GM23338 (cell line): ENCODE measurements around the gene CTRB1. TPM values are rescaled to one million over a fixed set of nuclear protein-coding genes. Genes with fewer than 3 reads are reported as not detected.

ENCODE experiments used
- ATAC-seq: fragments of 200-7000 bp; cut with Tn5 transposase; 3 replicates; pipeline ENCODE4 v1.9.1; 2020
- DNase-seq: peaks from one replicate; pipeline ENCODE4 v3.0.0-alpha.2; 2015; ENCODE audit warnings: low spot score
- H2AFZ ChIP-seq: fragments of 200-600 bp; sonication (generic); 2 replicates; pipeline ENCODE4 v1.8.0; 2016; ENCODE audit warnings: antibody characterized with exemption, mild to moderate bottlenecking, moderate library complexity
- H3F3A ChIP-seq: fragments of 200-600 bp; sonication (generic); replicated peaks from 2 replicates; pipeline ENCODE4 v1.8.0; 2017; ENCODE audit warnings: antibody characterized with exemption, mixed run types, low read depth
- H3K27ac ChIP-seq: fragments of 200-600 bp; sonication (generic); 2 replicates; pipeline ENCODE4 v1.6.1; 2016; ENCODE audit warnings: low read depth
- H3K27me3 ChIP-seq: fragments of 200-600 bp; sonication (generic); 2 replicates; pipeline ENCODE4 v1.8.0; 2016; ENCODE audit warnings: mild to moderate bottlenecking, mixed run types, moderate library complexity; ENCODE audit not compliant: insufficient read depth
- H3K36me3 ChIP-seq: fragments of 200-600 bp; sonication (generic); 2 replicates; pipeline ENCODE4 v1.8.0; 2016; ENCODE audit warnings: mild to moderate bottlenecking; ENCODE audit not compliant: insufficient read depth
- H3K4me1 ChIP-seq: fragments of 200-600 bp; sonication (generic); 2 replicates; pipeline ENCODE4 v1.8.0; 2016; ENCODE audit warnings: mild to moderate bottlenecking, moderate library complexity; ENCODE audit not compliant: insufficient read depth
- H3K4me2 ChIP-seq: fragments of 200-600 bp; sonication (generic); 2 replicates; pipeline ENCODE4 v1.7.1; 2017; ENCODE audit warnings: mixed run types
- H3K4me3 ChIP-seq: fragments of 200-600 bp; sonication (generic); 2 replicates; pipeline ENCODE4 v1.6.1; 2016; ENCODE audit warnings: mixed run types
- H3K79me2 ChIP-seq: fragments of 200-600 bp; sonication (generic); replicated peaks from 2 replicates; pipeline ENCODE4 v1.8.0; 2017; ENCODE audit warnings: mild to moderate bottlenecking; ENCODE audit not compliant: insufficient read depth
- H3K9me2 ChIP-seq: fragments of 200-600 bp; sonication (generic); 2 replicates; pipeline ENCODE4 v1.8.0; 2017; ENCODE audit not compliant: insufficient read depth
- H4K20me1 ChIP-seq: fragments of 200-600 bp; sonication (generic); replicated peaks from 2 replicates; pipeline ENCODE4 v1.8.0; 2017; ENCODE audit warnings: mild to moderate bottlenecking; ENCODE audit not compliant: insufficient read depth
- H3K27ac Mint-ChIP-seq: 2 replicates; pipeline ENCODE4 v1.8.0; 2020; ENCODE audit warnings: inconsistent platforms, mild to moderate bottlenecking, moderate library complexity, mixed read lengths
- H3K27me3 Mint-ChIP-seq: 3 replicates; pipeline ENCODE4 v1.8.0; 2022; ENCODE audit warnings: low read depth, mild to moderate bottlenecking, moderate library complexity, mixed read lengths, inconsistent platforms; ENCODE audit not compliant: insufficient read depth, poor library complexity
- H3K36me3 Mint-ChIP-seq: 3 replicates; pipeline ENCODE4 v1.8.0; 2021; ENCODE audit warnings: low read depth, mild to moderate bottlenecking, inconsistent platforms, moderate library complexity, mixed read lengths
- H3K4me1 Mint-ChIP-seq: 3 replicates; pipeline ENCODE4 v1.8.0; 2020; ENCODE audit warnings: mild to moderate bottlenecking, inconsistent platforms, mixed read lengths
- H3K4me3 Mint-ChIP-seq: 3 replicates; pipeline ENCODE4 v1.8.0; 2021; ENCODE audit warnings: moderate library complexity, mild to moderate bottlenecking, inconsistent platforms, mixed read lengths
- H3K9me3 Mint-ChIP-seq: 3 replicates; pipeline ENCODE4 v1.8.0; 2020; ENCODE audit warnings: moderate library complexity, mild to moderate bottlenecking, inconsistent platforms, mixed read lengths
- CREB1 ChIP-seq: fragments of 250-450 bp; sonication (Bioruptor Pico); IDR thresholded peaks from 2 replicates; pipeline ENCODE4 v1.5.0; 2020; ENCODE audit warnings: low read depth, mild to moderate bottlenecking, moderate library complexity
- EZH2 ChIP-seq: fragments of 200-600 bp; sonication (generic); IDR thresholded peaks from one replicate; pipeline ENCODE4 v1.8.0; 2017; ENCODE audit warnings: antibody characterized with exemption, mild to moderate bottlenecking, low read depth; ENCODE audit not compliant: unreplicated experiment
- EZH2phosphoT487 ChIP-seq: fragments of 200-600 bp; sonication (generic); IDR thresholded peaks from one replicate; pipeline ENCODE4 v1.8.1; 2018; ENCODE audit warnings: antibody characterized with exemption; ENCODE audit not compliant: unreplicated experiment
- JUNB ChIP-seq: IDR thresholded peaks from one replicate; pipeline ENCODE4 v1.6.1; 2016; ENCODE audit warnings: antibody characterized with exemption; ENCODE audit not compliant: unreplicated experiment
- NANOG ChIP-seq: IDR thresholded peaks from 2 replicates; pipeline ENCODE4 v1.6.1; 2016; ENCODE audit warnings: antibody characterized with exemption, borderline replicate concordance
- POLR2AphosphoS5 ChIP-seq: IDR thresholded peaks from 2 replicates; pipeline ENCODE4 v1.6.1; 2016; ENCODE audit warnings: antibody characterized with exemption, low read depth
- REST ChIP-seq: IDR thresholded peaks from one replicate; pipeline ENCODE4 v1.6.1; 2018; ENCODE audit warnings: antibody characterized with exemption; ENCODE audit not compliant: unreplicated experiment
- STAT1 ChIP-seq: IDR thresholded peaks from one replicate; pipeline ENCODE4 v1.6.1; 2016; ENCODE audit warnings: antibody characterized with exemption; ENCODE audit not compliant: unreplicated experiment
- ZNF114 ChIP-seq: fragments of 250-450 bp; sonication (Bioruptor Pico); IDR thresholded peaks from 2 replicates; pipeline ENCODE4 v1.5.0; 2020; ENCODE audit warnings: mild to moderate bottlenecking, moderate library complexity
- ZNF331 ChIP-seq: fragments of 250-450 bp; sonication (Bioruptor Pico); IDR thresholded peaks from 2 replicates; pipeline ENCODE4 v1.5.0; 2020; ENCODE audit warnings: low read depth, mild to moderate bottlenecking, moderate library complexity
- polyA plus RNA-seq: library from polyadenylated mRNA; unstranded; fragments of >200 nt; fragmentation: Nextera tagmentation; extraction: Ambion mirVana; gene quantifications from 2 replicates; pipeline ENCODE4 v1.2.1, GENCODE V29; 2016
- total RNA-seq: library from RNA; depleted of rRNA; stranded (reverse); fragments of >200 nt; shearing (Covaris generic); gene quantifications from 2 replicates; pipeline ENCODE4 v1.2.3, GENCODE V29; 2014
- TF ChIP-seq, protein P1 (sequence below), 2 experiments: fragments of 200-600 bp in 1 of 2; sonication (generic) in 1 of 2; conservative IDR thresholded peaks; 2 replicates each; pipeline versions ENCODE4 v1.5.1 to v1.6.1; 2016 to 2017; ENCODE audit warnings: antibody characterized with exemption in 2 of 2, low read depth in 2 of 2, mild to moderate bottlenecking in 2 of 2, moderate library complexity in 1 of 2
- TF ChIP-seq, protein P2 (sequence below): fragments of 250-450 bp; sonication (Bioruptor Pico); IDR thresholded peaks from 2 replicates; pipeline ENCODE4 v1.5.0; 2020; ENCODE audit warnings: mild to moderate bottlenecking, moderate library complexity
- TF ChIP-seq, protein P3 (sequence below): IDR thresholded peaks from 2 replicates; pipeline ENCODE4 v1.6.1; 2016; ENCODE audit warnings: antibody characterized with exemption

Gene CTRB1
- total and polyA plus RNA-seq, 2 experiments from 2014 or later, result not detected

DNA sequence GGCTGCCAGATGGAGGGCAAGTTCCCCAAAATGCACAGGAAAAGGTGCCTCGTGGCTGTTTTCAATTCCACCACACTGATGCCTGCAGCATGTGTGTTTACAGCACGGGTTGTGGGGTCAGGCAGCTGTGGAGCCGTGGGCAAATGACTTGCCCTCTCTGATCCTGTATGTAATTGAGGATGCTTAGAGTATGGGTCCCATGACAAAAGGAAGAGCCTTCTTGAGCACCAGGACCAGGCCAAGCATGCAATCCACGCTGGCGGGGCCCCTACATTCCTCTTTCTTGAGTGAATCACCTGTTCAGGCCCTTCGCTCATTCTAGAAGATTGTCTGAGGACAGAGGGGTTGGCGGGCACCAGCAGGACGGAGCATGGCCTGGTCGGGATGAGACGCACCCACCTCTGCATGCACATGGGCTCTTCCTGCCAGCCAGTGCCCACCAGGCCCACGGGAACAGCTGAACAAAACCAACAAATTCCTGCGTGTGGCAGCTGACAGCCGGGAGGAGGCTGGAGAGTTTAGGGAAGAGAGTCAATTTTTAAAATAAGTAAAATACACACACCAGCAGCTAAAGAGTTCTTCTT, 10.5 kb upstream of the CTRB1 start:
- H3K4me3 ChIP-seq, result no peak overlapping the region
- no peaks in the 10 kb centered on the region for H3F3A ChIP-seq
- no peak overlapping the region for H3K4me2 ChIP-seq
- peak overlapping the region; percentile 28; the same call in 1 of the 2 replicates for H2AFZ ChIP-seq
- no peaks in the 10 kb centered on the region for H3K27me3 ChIP-seq
- 0 out of 2 replicates have a peak, but pooled peaks cover 3% of the 10 kb centered on the region for H4K20me1 ChIP-seq
- no peak overlapping the region for H3K27ac ChIP-seq
- no peaks in the 10 kb centered on the region for H3K36me3 ChIP-seq
- no peaks in the 10 kb centered on the region for H3K9me3 Mint-ChIP-seq
- H3K9me2 ChIP-seq, result no peaks in the 10 kb centered on the region
- ATAC-seq, result no peak
- peaks cover 6% of the 10 kb centered on the region for H3K27me3 Mint-ChIP-seq
- peaks cover 12% of the 10 kb centered on the region; the same call in 2 of the 3 replicates for H3K4me1 Mint-ChIP-seq
- TF ChIP-seq POLR2AphosphoS5 (no peak), STAT1 (no peak), ZNF331 (CRISPR knock-in tag) (no peak), NANOG (no peak), REST (no peak), CREB1 (CRISPR knock-in tag) (no peak), JUNB (no peak), EZH2phosphoT487 (no peak), ZNF114 (CRISPR knock-in tag) (no peak), EZH2 (no peak)
- TF ChIP-seq, protein P1, sequence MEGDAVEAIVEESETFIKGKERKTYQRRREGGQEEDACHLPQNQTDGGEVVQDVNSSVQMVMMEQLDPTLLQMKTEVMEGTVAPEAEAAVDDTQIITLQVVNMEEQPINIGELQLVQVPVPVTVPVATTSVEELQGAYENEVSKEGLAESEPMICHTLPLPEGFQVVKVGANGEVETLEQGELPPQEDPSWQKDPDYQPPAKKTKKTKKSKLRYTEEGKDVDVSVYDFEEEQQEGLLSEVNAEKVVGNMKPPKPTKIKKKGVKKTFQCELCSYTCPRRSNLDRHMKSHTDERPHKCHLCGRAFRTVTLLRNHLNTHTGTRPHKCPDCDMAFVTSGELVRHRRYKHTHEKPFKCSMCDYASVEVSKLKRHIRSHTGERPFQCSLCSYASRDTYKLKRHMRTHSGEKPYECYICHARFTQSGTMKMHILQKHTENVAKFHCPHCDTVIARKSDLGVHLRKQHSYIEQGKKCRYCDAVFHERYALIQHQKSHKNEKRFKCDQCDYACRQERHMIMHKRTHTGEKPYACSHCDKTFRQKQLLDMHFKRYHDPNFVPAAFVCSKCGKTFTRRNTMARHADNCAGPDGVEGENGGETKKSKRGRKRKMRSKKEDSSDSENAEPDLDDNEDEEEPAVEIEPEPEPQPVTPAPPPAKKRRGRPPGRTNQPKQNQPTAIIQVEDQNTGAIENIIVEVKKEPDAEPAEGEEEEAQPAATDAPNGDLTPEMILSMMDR (conservative IDR thresholded peaks at IDR 0.05; ENCODE audit: low read depth in 2 of 2), result no peak
- TF ChIP-seq, protein P2, sequence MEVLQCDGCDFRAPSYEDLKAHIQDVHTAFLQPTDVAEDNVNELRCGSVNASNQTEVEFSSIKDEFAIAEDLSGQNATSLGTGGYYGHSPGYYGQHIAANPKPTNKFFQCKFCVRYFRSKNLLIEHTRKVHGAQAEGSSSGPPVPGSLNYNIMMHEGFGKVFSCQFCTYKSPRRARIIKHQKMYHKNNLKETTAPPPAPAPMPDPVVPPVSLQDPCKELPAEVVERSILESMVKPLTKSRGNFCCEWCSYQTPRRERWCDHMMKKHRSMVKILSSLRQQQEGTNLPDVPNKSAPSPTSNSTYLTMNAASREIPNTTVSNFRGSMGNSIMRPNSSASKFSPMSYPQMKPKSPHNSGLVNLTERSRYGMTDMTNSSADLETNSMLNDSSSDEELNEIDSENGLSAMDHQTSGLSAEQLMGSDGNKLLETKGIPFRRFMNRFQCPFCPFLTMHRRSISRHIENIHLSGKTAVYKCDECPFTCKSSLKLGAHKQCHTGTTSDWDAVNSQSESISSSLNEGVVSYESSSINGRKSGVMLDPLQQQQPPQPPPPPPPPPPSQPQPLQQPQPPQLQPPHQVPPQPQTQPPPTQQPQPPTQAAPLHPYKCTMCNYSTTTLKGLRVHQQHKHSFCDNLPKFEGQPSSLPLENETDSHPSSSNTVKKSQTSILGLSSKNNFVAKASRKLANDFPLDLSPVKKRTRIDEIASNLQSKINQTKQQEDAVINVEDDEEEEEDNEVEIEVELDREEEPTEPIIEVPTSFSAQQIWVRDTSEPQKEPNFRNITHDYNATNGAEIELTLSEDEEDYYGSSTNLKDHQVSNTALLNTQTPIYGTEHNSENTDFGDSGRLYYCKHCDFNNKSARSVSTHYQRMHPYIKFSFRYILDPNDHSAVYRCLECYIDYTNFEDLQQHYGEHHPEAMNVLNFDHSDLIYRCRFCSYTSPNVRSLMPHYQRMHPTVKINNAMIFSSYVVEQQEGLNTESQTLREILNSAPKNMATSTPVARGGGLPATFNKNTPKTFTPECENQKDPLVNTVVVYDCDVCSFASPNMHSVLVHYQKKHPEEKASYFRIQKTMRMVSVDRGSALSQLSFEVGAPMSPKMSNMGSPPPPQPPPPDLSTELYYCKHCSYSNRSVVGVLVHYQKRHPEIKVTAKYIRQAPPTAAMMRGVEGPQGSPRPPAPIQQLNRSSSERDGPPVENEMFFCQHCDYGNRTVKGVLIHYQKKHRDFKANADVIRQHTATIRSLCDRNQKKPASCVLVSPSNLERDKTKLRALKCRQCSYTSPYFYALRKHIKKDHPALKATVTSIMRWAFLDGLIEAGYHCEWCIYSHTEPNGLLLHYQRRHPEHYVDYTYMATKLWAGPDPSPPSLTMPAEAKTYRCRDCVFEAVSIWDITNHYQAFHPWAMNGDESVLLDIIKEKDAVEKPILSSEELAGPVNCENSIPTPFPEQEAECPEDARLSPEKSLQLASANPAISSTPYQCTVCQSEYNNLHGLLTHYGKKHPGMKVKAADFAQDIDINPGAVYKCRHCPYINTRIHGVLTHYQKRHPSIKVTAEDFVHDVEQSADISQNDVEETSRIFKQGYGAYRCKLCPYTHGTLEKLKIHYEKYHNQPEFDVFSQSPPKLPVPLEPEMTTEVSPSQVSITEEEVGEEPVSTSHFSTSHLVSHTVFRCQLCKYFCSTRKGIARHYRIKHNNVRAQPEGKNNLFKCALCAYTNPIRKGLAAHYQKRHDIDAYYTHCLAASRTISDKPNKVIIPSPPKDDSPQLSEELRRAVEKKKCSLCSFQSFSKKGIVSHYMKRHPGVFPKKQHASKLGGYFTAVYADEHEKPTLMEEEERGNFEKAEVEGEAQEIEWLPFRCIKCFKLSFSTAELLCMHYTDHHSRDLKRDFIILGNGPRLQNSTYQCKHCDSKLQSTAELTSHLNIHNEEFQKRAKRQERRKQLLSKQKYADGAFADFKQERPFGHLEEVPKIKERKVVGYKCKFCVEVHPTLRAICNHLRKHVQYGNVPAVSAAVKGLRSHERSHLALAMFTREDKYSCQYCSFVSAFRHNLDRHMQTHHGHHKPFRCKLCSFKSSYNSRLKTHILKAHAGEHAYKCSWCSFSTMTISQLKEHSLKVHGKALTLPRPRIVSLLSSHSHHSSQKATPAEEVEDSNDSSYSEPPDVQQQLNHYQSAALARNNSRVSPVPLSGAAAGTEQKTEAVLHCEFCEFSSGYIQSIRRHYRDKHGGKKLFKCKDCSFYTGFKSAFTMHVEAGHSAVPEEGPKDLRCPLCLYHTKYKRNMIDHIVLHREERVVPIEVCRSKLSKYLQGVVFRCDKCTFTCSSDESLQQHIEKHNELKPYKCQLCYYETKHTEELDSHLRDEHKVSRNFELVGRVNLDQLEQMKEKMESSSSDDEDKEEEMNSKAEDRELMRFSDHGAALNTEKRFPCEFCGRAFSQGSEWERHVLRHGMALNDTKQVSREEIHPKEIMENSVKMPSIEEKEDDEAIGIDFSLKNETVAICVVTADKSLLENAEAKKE (CRISPR knock-in tag), result no peak
- TF ChIP-seq, protein P3, sequence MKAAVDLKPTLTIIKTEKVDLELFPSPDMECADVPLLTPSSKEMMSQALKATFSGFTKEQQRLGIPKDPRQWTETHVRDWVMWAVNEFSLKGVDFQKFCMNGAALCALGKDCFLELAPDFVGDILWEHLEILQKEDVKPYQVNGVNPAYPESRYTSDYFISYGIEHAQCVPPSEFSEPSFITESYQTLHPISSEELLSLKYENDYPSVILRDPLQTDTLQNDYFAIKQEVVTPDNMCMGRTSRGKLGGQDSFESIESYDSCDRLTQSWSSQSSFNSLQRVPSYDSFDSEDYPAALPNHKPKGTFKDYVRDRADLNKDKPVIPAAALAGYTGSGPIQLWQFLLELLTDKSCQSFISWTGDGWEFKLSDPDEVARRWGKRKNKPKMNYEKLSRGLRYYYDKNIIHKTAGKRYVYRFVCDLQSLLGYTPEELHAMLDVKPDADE, result no peak
- H3K79me2 ChIP-seq, result no peaks in the 10 kb centered on the region
- no peaks in the 10 kb centered on the region for H3K4me1 ChIP-seq
- no peaks in the 10 kb centered on the region for H3K36me3 Mint-ChIP-seq
- no peak overlapping the region for H3K27ac Mint-ChIP-seq
- H3K4me3 Mint-ChIP-seq, result no peak overlapping the region; the same call in 2 of the 3 replicates
- no peak for DNase-seq
